Left lung (tissue), 10 donors: ENCODE data around the gene NR2F6. TPM values are rescaled to one million over a fixed set of nuclear protein-coding genes. Genes with fewer than 3 reads are reported as not detected.

Source experiments
- ATAC-seq: fragments of 200-7000 bp; cut with Tn5 transposase; one replicate; pipeline ENCODE4 v1.9.1; 2020; ENCODE audit warnings: moderate library complexity
- DNase-seq, 4 donors: peaks; one replicate each; pipeline ENCODE4 v3.0.0-alpha.2; 2013 to 2020
- H3K27ac ChIP-seq, 2 donors: fragments of 200-600 bp; sonication (generic) in 1 of 2; one replicate each; pipeline versions ENCODE4 v1.5.0 to v1.8.0; 2020 to 2021
- H3K27me3 ChIP-seq, 2 donors: fragments of 200-600 bp; sonication (generic) in 1 of 2; one replicate each; pipeline versions ENCODE4 v1.5.0 to v1.8.0; 2020 to 2021
- H3K36me3 ChIP-seq, 2 donors: fragments of 200-600 bp; sonication (generic) in 1 of 2; one replicate each; pipeline versions ENCODE4 v1.5.0 to v1.8.0; 2020 to 2021
- H3K4me1 ChIP-seq, 2 donors: fragments of 200-600 bp; one replicate each; pipeline ENCODE4 v1.8.0; 2021
- H3K4me3 ChIP-seq, 2 donors: fragments of 200-600 bp; sonication (generic) in 1 of 2; one replicate each; pipeline versions ENCODE4 v1.5.0 to v1.8.0; 2020 to 2021; ENCODE audit warnings: mild to moderate bottlenecking in 1 of 2
- H3K9me3 ChIP-seq, 2 donors: fragments of 200-600 bp; sonication (generic) in 1 of 2; one replicate each; pipeline versions ENCODE4 v1.5.0 to v1.8.0; 2020 to 2021
- CTCF ChIP-seq, 2 donors: fragments of 200-600 bp; sonication (generic) in 1 of 2; IDR thresholded peaks; one replicate each; pipeline versions ENCODE4 v1.5.0 to v1.8.0; 2021; ENCODE audit warnings: antibody characterized with exemption in 2 of 2
- intact Hi-C, 2 donors: fragments of 100-400 bp; cut with DNase I; formaldehyde crosslinking; loops; one replicate each; pipeline versions ENCODE4 v1.11.2 to v1.14.2; 2022
- polyA plus RNA-seq, 6 donors: library from polyadenylated mRNA; unstranded; fragments of 120-200 nt; gene quantifications; one replicate each; pipeline ENCODE4 v1.2.1, GENCODE V29; 2013; ENCODE audit not compliant: insufficient read length in 6 of 6
- total RNA-seq, 2 donors: library from RNA; stranded (reverse); fragmentation: NEBNext Ultra II Directional; extraction: Animal tissue kit (Norgen Biotek cat#: 25700); gene quantifications; one replicate each; pipeline ENCODE4 v1.2.1, GENCODE V29; 2021
- donor health status: DM: no; HTN: yes; CAD: no.
- donor health status: DM: no; HTN: no; CAD: no.

Gene NR2F6
- total and polyA plus RNA-seq, 8 donors, result 18.6 to 56.5 (median 30.7) TPM

- peak overlapping the region in 1 of 2 donors; percentile 61 for H3K27ac ChIP-seq
- ATAC-seq (no peak), DNase-seq (no peak)
- peaks cover 18 to 28% of the 10 kb centered on the region in 2 donors for H3K4me1 ChIP-seq
- H3K4me3 ChIP-seq, result no peak overlapping the region
- H3K36me3 ChIP-seq, result peaks cover 0 to 28% of the 10 kb centered on the region in 2 donors
- no peaks in the 10 kb centered on the region for H3K9me3 ChIP-seq
- H3K27me3 ChIP-seq, result no peaks in the 10 kb centered on the region
- intact Hi-C loops, result no loop called here
- TF ChIP-seq CTCF (IDR thresholded peaks at IDR 0.05), result no peak
Observed at GRCh38 chr19:17236811-17237543, 8.7 kb downstream of the NR2F6 start.

- H3K27ac ChIP-seq, result peak overlapping the region; percentile 69 to 72
- no peak for TF ChIP-seq CTCF (IDR thresholded peaks at IDR 0.05)
- H3K36me3 ChIP-seq, result peaks cover 0 to 36% of the 10 kb centered on the region in 2 donors
- peak; percentile 31 for ATAC-seq
- H3K27me3 ChIP-seq, result no peaks in the 10 kb centered on the region
- peak overlapping the region; percentile 41 to 53 for H3K4me3 ChIP-seq
- H3K4me1 ChIP-seq, result peaks cover 18 to 27% of the 10 kb centered on the region in 2 donors
- intact Hi-C loops, result no loop called here
- peak in 1 of 4 donors; percentile 59 for DNase-seq
- H3K9me3 ChIP-seq, result no peaks in the 10 kb centered on the region
Observed at GRCh38 chr19:17235971-17236777, 9.5 kb downstream of the NR2F6 start.

GRCh38 chr19:17235300-17235970 lies 10.3 kb downstream of the NR2F6 start:
- peak overlapping the region; percentile 69 to 72 for H3K27ac ChIP-seq
- peaks cover 18 to 27% of the 10 kb centered on the region in 2 donors for H3K4me1 ChIP-seq
- intact Hi-C loops, result no loop called here
- H3K36me3 ChIP-seq, result peaks cover 0 to 43% of the 10 kb centered on the region in 2 donors
- ATAC-seq (peak; percentile 89), DNase-seq (peak; percentile 64 to 95 (median 82))
- no peaks in the 10 kb centered on the region for H3K9me3 ChIP-seq
- H3K27me3 ChIP-seq, result no peaks in the 10 kb centered on the region
- H3K4me3 ChIP-seq, result peak overlapping the region; percentile 41 to 53
- peak; percentile 27 to 46 for TF ChIP-seq CTCF (IDR thresholded peaks at IDR 0.05)

- Histone ChIP-seq H3K4me3 (peak overlapping the region; percentile 41 to 53), H3K27me3 (no peaks in the 10 kb centered on the region), H3K4me1 (peaks cover 18 to 27% of the 10 kb centered on the region in 2 donors), H3K36me3 (peaks cover 0 to 40% of the 10 kb centered on the region in 2 donors), H3K9me3 (no peaks in the 10 kb centered on the region), H3K27ac (peak overlapping the region; percentile 69 to 72)
- ATAC-seq (peak; percentile 80), DNase-seq (peak in 2 of 4 donors; percentile 57 to 89)
- TF ChIP-seq CTCF (IDR thresholded peaks at IDR 0.05), result no peak
- intact Hi-C loops, result no loop called here
Observed at GRCh38 chr19:17234911-17235299, 10.8 kb downstream of the NR2F6 start.
